GM19193 (cell line): ENCODE measurements around the gene ZNF469.

Source experiments
- POLR2A ChIP-seq: IDR thresholded peaks from 4 replicates; pipeline ENCODE4 v1.6.1; 2011; ENCODE audit not compliant: insufficient read depth, insufficient read length; ENCODE audit errors: extremely low read depth

ZNF469 gene

GRCh38 chr16:88387941-88388627 is 5.3 kb downstream of the ZNF469 start:
- TF ChIP-seq POLR2A, result no peak

GRCh38 chr16:88389191-88389590 is 6.4 kb downstream of the ZNF469 start:
- TF ChIP-seq POLR2A, result no peak

GRCh38 chr16:88389621-88390160 is 6.9 kb downstream of the ZNF469 start:
- no peak for TF ChIP-seq POLR2A

- TF ChIP-seq POLR2A, result no peak
These were observed 7.5 kb downstream of the ZNF469 start for GRCh38 chr16:88390265-88390664.

GRCh38 chr16:88390735-88391134 is 8.0 kb downstream of the ZNF469 start:
- TF ChIP-seq POLR2A, result no peak

GRCh38 chr16:88391144-88391850 is 8.5 kb downstream of the ZNF469 start:
- no peak for TF ChIP-seq POLR2A

GRCh38 chr16:88392111-88392510 is 9.4 kb downstream of the ZNF469 start:
- TF ChIP-seq POLR2A, result no peak

- TF ChIP-seq POLR2A, result no peak
These were observed 9.9 kb downstream of the ZNF469 start for GRCh38 chr16:88392616-88393015.

- no peak for TF ChIP-seq POLR2A
These were observed 10.3 kb downstream of the ZNF469 start for GRCh38 chr16:88393034-88393433.

GRCh38 chr16:88393571-88393970 is 10.8 kb downstream of the ZNF469 start:
- no peak for TF ChIP-seq POLR2A

- TF ChIP-seq POLR2A, result no peak
These were observed 11.7 kb downstream of the ZNF469 start for GRCh38 chr16:88394426-88394825.

- TF ChIP-seq POLR2A, result no peak
These were observed 13.2 kb downstream of the ZNF469 start for GRCh38 chr16:88395669-88396584.

GRCh38 chr16:88398170-88398873 is 15.6 kb downstream of the ZNF469 start:
- no peak for TF ChIP-seq POLR2A

GRCh38 chr16:88398874-88399178 is 16.1 kb downstream of the ZNF469 start:
- TF ChIP-seq POLR2A, result no peak

GRCh38 chr16:88400186-88400585 is 17.4 kb downstream of the ZNF469 start:
- no peak for TF ChIP-seq POLR2A

- TF ChIP-seq POLR2A, result no peak
These were observed 19.0 kb downstream of the ZNF469 start for GRCh38 chr16:88401604-88402246.
